ENCODE measurements around the gene SPATA21. TPM values are rescaled to one million over a fixed set of nuclear protein-coding genes. Genes with fewer than 3 reads are reported as not detected.

SPATA21 gene
- total RNA-seq, 4 donors from 2014 or later, result not detected

- in situ Hi-C loops (cut with MboI; ENCODE audit: low pct_ligation_motif_present in 1 of 4, low pct_unique_long_range_greater_than_20kb in 1 of 4, low sequenced_read_pairs in 3 of 4), result loop anchor here in 1 of 4 donors (25.0 kb wide), 2 partner anchors 162 to 287 kb away; partner anchors contain the start of gene ARHGEF19
- no peak for DNase-seq
- Histone ChIP-seq H3K4me3 (no peak overlapping the region), H3K36me3 (no peaks in the 10 kb centered on the region), H3K4me1 (peaks cover 28 to 76% (median 39%) of the 10 kb centered on the region in 4 donors), H3K9me3 (no peaks in the 10 kb centered on the region), H3K27ac (no peak overlapping the region), H3K27me3 (no peaks in the 10 kb centered on the region)
- WGBS, 2 donors (ENCODE audit: low coverage in 1 of 2), result 66% methylated on average over 3 of the region's 3 CpGs; no CpG with 5 or more reads in 1 of the 2 donors
- TF ChIP-seq CTCF (IDR thresholded peaks at IDR 0.05) (no peak), POLR2A (IDR thresholded peaks at IDR 0.05) (no peak), POLR2AphosphoS5 (IDR thresholded peaks at IDR 0.05) (no peak), EP300 (IDR thresholded peaks at IDR 0.05; ENCODE audit: low read depth) (no peak)
- intact Hi-C loops (cut with DNase I; ENCODE audit: low total_unique reads), result no loop called here
Observed at GRCh38 chr1:16374266-16374665, 63.0 kb downstream of the SPATA21 start.

GRCh38 chr1:16372535-16373285 lies 64.5 kb downstream of the SPATA21 start:
- Histone ChIP-seq H3K36me3 (no peaks in the 10 kb centered on the region), H3K27me3 (no peaks in the 10 kb centered on the region), H3K27ac (no peak overlapping the region), H3K9me3 (no peaks in the 10 kb centered on the region), H3K4me3 (no peak overlapping the region), H3K4me1 (peaks cover 28 to 74% (median 45%) of the 10 kb centered on the region in 4 donors)
- intact Hi-C loops (cut with DNase I; ENCODE audit: low total_unique reads), result no loop called here
- in situ Hi-C loops (cut with MboI; ENCODE audit: low pct_ligation_motif_present in 1 of 4, low pct_unique_long_range_greater_than_20kb in 1 of 4, low sequenced_read_pairs in 3 of 4), result loop anchor here in 1 of 4 donors (25.0 kb wide), 2 partner anchors 160 to 285 kb away; partner anchors contain the start of gene ARHGEF19
- no peak for TF ChIP-seq POLR2A (IDR thresholded peaks at IDR 0.05)
- TF ChIP-seq CTCF (IDR thresholded peaks at IDR 0.05), result no peak
- no peak for TF ChIP-seq EP300 (IDR thresholded peaks at IDR 0.05; ENCODE audit: low read depth)
- TF ChIP-seq POLR2AphosphoS5 (IDR thresholded peaks at IDR 0.05), result no peak
- WGBS, 2 donors (ENCODE audit: low coverage in 1 of 2), result 85 to 93% methylated on average over 3 of the region's 3 CpGs
- DNase-seq, result no peak

- Histone ChIP-seq H3K27ac (no peak overlapping the region), H3K9me3 (no peaks in the 10 kb centered on the region), H3K36me3 (no peaks in the 10 kb centered on the region), H3K27me3 (no peaks in the 10 kb centered on the region), H3K4me3 (no peak overlapping the region), H3K4me1 (peaks cover 25 to 68% (median 40%) of the 10 kb centered on the region in 4 donors)
- no peak for DNase-seq
- TF ChIP-seq POLR2A (IDR thresholded peaks at IDR 0.05) (no peak), EP300 (IDR thresholded peaks at IDR 0.05; ENCODE audit: low read depth) (no peak), CTCF (IDR thresholded peaks at IDR 0.05) (no peak), POLR2AphosphoS5 (IDR thresholded peaks at IDR 0.05) (no peak)
- WGBS, 2 donors (ENCODE audit: low coverage in 1 of 2), result 42 to 68% methylated on average over 2 to 4 of the region's 5 CpGs
- intact Hi-C loops (cut with DNase I; ENCODE audit: low total_unique reads), result no loop called here
- in situ Hi-C loops (cut with MboI; ENCODE audit: low pct_ligation_motif_present in 1 of 4, low pct_unique_long_range_greater_than_20kb in 1 of 4, low sequenced_read_pairs in 3 of 4), result loop anchor here in 1 of 4 donors (25.0 kb wide), 2 partner anchors 159 to 284 kb away; partner anchors contain the start of gene ARHGEF19
Observed at GRCh38 chr1:16371725-16372124, 65.5 kb downstream of the SPATA21 start.

- WGBS, 2 donors (ENCODE audit: low coverage in 1 of 2), result 94 to 100% methylated on average over 3 to 4 of the region's 4 CpGs
- TF ChIP-seq POLR2A (IDR thresholded peaks at IDR 0.05) (no peak), EP300 (IDR thresholded peaks at IDR 0.05; ENCODE audit: low read depth) (no peak), POLR2AphosphoS5 (IDR thresholded peaks at IDR 0.05) (no peak), CTCF (IDR thresholded peaks at IDR 0.05) (no peak)
- no peaks in the 10 kb centered on the region for H3K9me3 ChIP-seq
- H3K4me3 ChIP-seq, result no peak overlapping the region
- intact Hi-C loops (cut with DNase I; ENCODE audit: low total_unique reads) (loop anchor here (10.0 kb wide), 1 partner anchor 295 kb away; the partner anchor contains the start of gene FAM131C), in situ Hi-C loops (cut with MboI; ENCODE audit: low pct_ligation_motif_present in 1 of 4, low pct_unique_long_range_greater_than_20kb in 1 of 4, low sequenced_read_pairs in 3 of 4) (loop anchor here in 2 of 4 donors (10.0 to 25.0 kb wide), 3 partner anchors 158 to 285 kb away; partner anchors contain the start of gene ARHGEF19 (in 1 of the 2))
- peaks cover 20 to 55% (median 33%) of the 10 kb centered on the region in 4 donors for H3K4me1 ChIP-seq
- H3K36me3 ChIP-seq, result no peaks in the 10 kb centered on the region
- H3K27me3 ChIP-seq, result no peaks in the 10 kb centered on the region
- H3K27ac ChIP-seq, result no peak overlapping the region
- no peak for DNase-seq
Observed at GRCh38 chr1:16369821-16370220, 67.4 kb downstream of the SPATA21 start.

Measured in transverse colon (tissue), 4 donors.